Measurements from ENCODE around the gene SLC5A5.
A peak's percentile ranks its signal among the peaks of the same experiment; 100 is the strongest.
"Not testable (repeated sequence)": the region's sequence is repeated elsewhere in the genome, so short reads cannot be mapped to it uniquely, and the experiment has no call there.

SLC5A5 gene

GRCh38 chr19:17909003-17909732 lies 37.4 kb downstream of the SLC5A5 start:
- DNase-seq (ENCODE audit: insufficient read length, low spot score) (no peak), FAIRE-seq (no peak)
- no peak for TF ChIP-seq POLR2A (IDR thresholded peaks at IDR 0.05; ENCODE audit: low read depth, low read length)

GRCh38 chr19:17910791-17911360 lies 39.1 kb downstream of the SLC5A5 start:
- TF ChIP-seq POLR2A (IDR thresholded peaks at IDR 0.05; ENCODE audit: low read depth, low read length): no peak
- no peak for FAIRE-seq
- no peak for DNase-seq (ENCODE audit: insufficient read length, low spot score)

GRCh38 chr19:17915940-17916593 lies 44.3 kb downstream of the SLC5A5 start:
- no peak for TF ChIP-seq POLR2A (IDR thresholded peaks at IDR 0.05; ENCODE audit: low read depth, low read length)
- no peak for FAIRE-seq

DNA sequence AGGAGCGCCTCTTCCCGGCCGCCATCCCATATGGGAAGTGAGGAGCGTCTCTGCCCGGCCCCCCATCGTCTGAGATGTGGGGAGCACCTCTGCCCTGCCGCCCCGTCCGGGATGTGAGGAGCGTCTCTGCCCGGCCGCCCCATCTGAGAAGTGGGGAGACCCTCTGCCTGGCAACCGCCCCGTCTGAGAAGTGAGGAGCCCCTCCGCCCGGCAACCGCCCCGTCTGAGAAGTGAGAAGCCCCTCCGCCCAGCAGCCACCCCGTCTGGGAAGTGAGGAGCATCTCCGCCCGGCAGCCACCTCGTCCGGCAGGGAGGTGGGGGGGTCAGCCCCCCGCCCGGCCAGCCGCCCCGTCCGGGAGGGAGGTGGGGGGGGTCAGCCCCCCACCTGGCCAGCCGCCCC lies 46.4 kb downstream of the SLC5A5 start:
- not testable (repeated sequence) for FAIRE-seq; DNase-seq (ENCODE audit: insufficient read length, low spot score)

More at GRCh38 chr19:17915940-17916593, 44.3 kb downstream of the SLC5A5 start:
- DNase-seq (ENCODE audit: insufficient read length, low spot score): no peak

DNA sequence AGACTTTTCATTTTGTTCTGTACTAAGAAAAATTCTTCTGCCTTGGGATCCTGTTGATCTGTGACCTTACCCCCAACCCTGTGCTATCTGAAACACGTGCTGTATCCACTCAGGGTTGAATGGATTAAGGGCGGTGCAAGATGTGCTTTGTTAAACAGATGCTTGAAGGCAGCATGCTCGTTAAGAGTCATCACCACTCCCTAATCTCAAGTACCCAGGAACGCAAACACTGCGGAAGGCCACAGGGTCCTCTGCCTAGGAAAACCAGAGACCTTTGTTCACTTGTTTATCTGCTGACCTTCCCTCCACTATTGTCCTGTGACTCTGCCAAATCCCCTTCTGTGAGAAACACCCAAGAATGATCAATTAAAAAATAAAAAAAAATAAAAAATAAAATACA lies 47.4 kb downstream of the SLC5A5 start:
- DNase-seq (ENCODE audit: insufficient read length, low spot score); FAIRE-seq: not testable (repeated sequence)

- DNase-seq (ENCODE audit: insufficient read length, low spot score): no peak
- TF ChIP-seq POLR2A (IDR thresholded peaks at IDR 0.05; ENCODE audit: low read depth, low read length): no peak
- no peak for FAIRE-seq
These were observed 48.8 kb downstream of the SLC5A5 start for GRCh38 chr19:17920527-17920926.

- TF ChIP-seq POLR2A (IDR thresholded peaks at IDR 0.05; ENCODE audit: low read depth, low read length): no peak
- DNase-seq (ENCODE audit: insufficient read length, low spot score): no peak
- no peak for FAIRE-seq
These were observed 50.4 kb downstream of the SLC5A5 start for GRCh38 chr19:17922138-17922537.

- no peak for TF ChIP-seq POLR2A (IDR thresholded peaks at IDR 0.05; ENCODE audit: low read depth, low read length)
- FAIRE-seq: no peak
- no peak for DNase-seq (ENCODE audit: insufficient read length, low spot score)
These were observed 54.3 kb downstream of the SLC5A5 start for GRCh38 chr19:17926044-17926443.

GRCh38 chr19:17929056-17929455 lies 57.3 kb downstream of the SLC5A5 start:
- FAIRE-seq (no peak), DNase-seq (ENCODE audit: insufficient read length, low spot score) (no peak)
- TF ChIP-seq POLR2A (IDR thresholded peaks at IDR 0.05; ENCODE audit: low read depth, low read length): no peak

GRCh38 chr19:17931532-17932191 lies 59.9 kb downstream of the SLC5A5 start:
- FAIRE-seq: no peak
- DNase-seq (ENCODE audit: insufficient read length, low spot score): no peak
- TF ChIP-seq POLR2A (IDR thresholded peaks at IDR 0.05; ENCODE audit: low read depth, low read length): no peak

- FAIRE-seq (no peak), DNase-seq (ENCODE audit: insufficient read length, low spot score) (peak; percentile 89)
- TF ChIP-seq POLR2A (IDR thresholded peaks at IDR 0.05; ENCODE audit: low read depth, low read length): peak; percentile 78
These were observed 61.0 kb downstream of the SLC5A5 start, which contains the start of gene CCDC124 for GRCh38 chr19:17932485-17933338. TSS of gene CCDC124 (plus strand) at chr19:17933015. CDS start at chr19:17936421, 3,406 bp downstream.

DNA sequence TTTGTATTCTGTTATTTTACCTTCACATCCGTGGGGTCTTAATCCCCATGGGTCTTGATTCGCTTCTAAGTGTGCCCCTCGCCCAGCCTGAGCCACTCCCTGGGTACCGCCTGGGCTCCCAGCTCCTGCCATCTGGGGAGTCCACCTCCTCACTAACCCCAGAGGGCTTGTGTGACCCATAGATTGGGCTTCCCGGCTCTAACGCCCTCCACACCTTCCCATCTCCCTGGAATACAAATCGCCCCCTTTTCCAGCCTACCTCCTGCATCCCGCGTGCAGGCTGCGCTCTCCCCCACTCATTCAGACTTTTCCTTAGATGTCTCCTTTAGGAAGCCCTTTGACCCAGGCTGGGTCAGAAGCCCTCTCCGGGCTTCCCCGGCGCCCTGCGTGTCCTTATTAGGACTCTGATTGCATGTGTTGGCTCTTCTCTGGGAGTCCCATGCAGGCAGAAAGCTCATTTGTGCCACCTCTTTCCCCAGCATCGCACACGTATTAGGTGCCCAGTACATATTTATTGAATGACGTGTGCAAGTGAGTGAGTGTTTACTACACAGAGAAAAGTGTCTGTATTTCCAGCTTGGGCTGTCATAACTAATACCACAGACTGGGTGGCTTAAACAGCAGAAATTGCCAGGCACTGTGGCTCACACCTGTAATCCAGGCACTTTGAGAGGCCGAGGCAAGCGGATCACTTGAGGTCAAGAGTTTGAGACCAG lies 61.8 kb downstream of the SLC5A5 start:
- DNase-seq (ENCODE audit: insufficient read length, low spot score) (peak; percentile 59), FAIRE-seq (peak; percentile 50)
- no peak for TF ChIP-seq POLR2A (IDR thresholded peaks at IDR 0.05; ENCODE audit: low read depth, low read length)

GRCh38 chr19:17936379-17936778 lies 64.6 kb downstream of the SLC5A5 start:
- no peak for TF ChIP-seq POLR2A (IDR thresholded peaks at IDR 0.05; ENCODE audit: low read depth, low read length)

More at GRCh38 chr19:17936379-17936778, 64.6 kb downstream of the SLC5A5 start:
- FAIRE-seq: no peak
- no peak for DNase-seq (ENCODE audit: insufficient read length, low spot score)

All from H54 (cell line).